Measurements from ENCODE around the gene NRN1. TPM values are rescaled to one million over a fixed set of nuclear protein-coding genes. Genes with fewer than 3 reads are reported as not detected.
"Not testable (repeated sequence)": the region's sequence is repeated elsewhere in the genome, so short reads cannot be mapped to it uniquely, and the experiment has no call there.

The NRN1 gene
- total RNA-seq, 3 donors from 2014 or later: 2.7 to 10.6 (median 3.6) TPM

- intact Hi-C loops (cut with DNase I, micrococcal nuclease): no loop called here
- H3K36me3 ChIP-seq (ENCODE audit: low read depth): no peaks in the 10 kb centered on the region
- no peak for DNase-seq
- no peak for TF ChIP-seq CTCF (IDR thresholded peaks at IDR 0.05)
- H3K9me3 ChIP-seq: no peaks in the 10 kb centered on the region
- peak; percentile 45 for ATAC-seq
- no peaks in the 10 kb centered on the region for H3K4me1 ChIP-seq (ENCODE audit: low read depth)
- H3K4me3 ChIP-seq: no peak overlapping the region
These were observed 26.9 kb downstream of the NRN1 start for GRCh38 chr6:5979650-5980420.

GRCh38 chr6:5976811-5977210 is 29.9 kb downstream of the NRN1 start:
- ATAC-seq: no peak
- Histone ChIP-seq H3K4me1 (ENCODE audit: low read depth) (no peaks in the 10 kb centered on the region), H3K4me3 (no peak overlapping the region), H3K36me3 (ENCODE audit: low read depth) (no peaks in the 10 kb centered on the region), H3K9me3 (no peaks in the 10 kb centered on the region)
- TF ChIP-seq CTCF (IDR thresholded peaks at IDR 0.05): no peak
- DNase-seq: no peak
- intact Hi-C loops (cut with DNase I, micrococcal nuclease): no loop called here

GRCh38 chr6:5968817-5969734 is 37.6 kb downstream of the NRN1 start:
- no peaks in the 10 kb centered on the region for H3K4me1 ChIP-seq (ENCODE audit: low read depth)
- H3K9me3 ChIP-seq: no peaks in the 10 kb centered on the region
- H3K4me3 ChIP-seq: no peak overlapping the region
- intact Hi-C loops (cut with DNase I, micrococcal nuclease): no loop called here
- DNase-seq (peak in 1 of 3 donors; percentile 5), ATAC-seq (no peak)
- no peaks in the 10 kb centered on the region for H3K36me3 ChIP-seq (ENCODE audit: low read depth)
- no peak for TF ChIP-seq CTCF (IDR thresholded peaks at IDR 0.05)

- ATAC-seq; H3K4me1 ChIP-seq (ENCODE audit: low read depth); H3K9me3 ChIP-seq; H3K36me3 ChIP-seq (ENCODE audit: low read depth); intact Hi-C loops (cut with DNase I, micrococcal nuclease); H3K4me3 ChIP-seq; DNase-seq: not testable (repeated sequence)
These were observed 38.7 kb downstream of the NRN1 start for GRCh38 chr6:5968036-5968435.

GRCh38 chr6:5967594-5967993 is 39.1 kb downstream of the NRN1 start:
- Histone ChIP-seq H3K36me3 (ENCODE audit: low read depth) (no peaks in the 10 kb centered on the region), H3K4me1 (ENCODE audit: low read depth) (no peaks in the 10 kb centered on the region), H3K9me3 (no peaks in the 10 kb centered on the region), H3K4me3 (no peak overlapping the region)
- TF ChIP-seq CTCF (IDR thresholded peaks at IDR 0.05): no peak
- DNase-seq (no peak), ATAC-seq (no peak)
- intact Hi-C loops (cut with DNase I, micrococcal nuclease): no loop called here

- TF ChIP-seq CTCF (IDR thresholded peaks at IDR 0.05): no peak
- Histone ChIP-seq H3K36me3 (ENCODE audit: low read depth) (no peaks in the 10 kb centered on the region), H3K4me3 (no peak overlapping the region), H3K4me1 (ENCODE audit: low read depth) (no peaks in the 10 kb centered on the region), H3K9me3 (no peaks in the 10 kb centered on the region)
- no peak for ATAC-seq
- intact Hi-C loops (cut with DNase I, micrococcal nuclease): no loop called here
- no peak for DNase-seq
These were observed 43.9 kb downstream of the NRN1 start for GRCh38 chr6:5962794-5963193.

Data from mucosa of descending colon (tissue), 3 donors.